Measurements from ENCODE around the gene AOC1.

Gene AOC1

DNA sequence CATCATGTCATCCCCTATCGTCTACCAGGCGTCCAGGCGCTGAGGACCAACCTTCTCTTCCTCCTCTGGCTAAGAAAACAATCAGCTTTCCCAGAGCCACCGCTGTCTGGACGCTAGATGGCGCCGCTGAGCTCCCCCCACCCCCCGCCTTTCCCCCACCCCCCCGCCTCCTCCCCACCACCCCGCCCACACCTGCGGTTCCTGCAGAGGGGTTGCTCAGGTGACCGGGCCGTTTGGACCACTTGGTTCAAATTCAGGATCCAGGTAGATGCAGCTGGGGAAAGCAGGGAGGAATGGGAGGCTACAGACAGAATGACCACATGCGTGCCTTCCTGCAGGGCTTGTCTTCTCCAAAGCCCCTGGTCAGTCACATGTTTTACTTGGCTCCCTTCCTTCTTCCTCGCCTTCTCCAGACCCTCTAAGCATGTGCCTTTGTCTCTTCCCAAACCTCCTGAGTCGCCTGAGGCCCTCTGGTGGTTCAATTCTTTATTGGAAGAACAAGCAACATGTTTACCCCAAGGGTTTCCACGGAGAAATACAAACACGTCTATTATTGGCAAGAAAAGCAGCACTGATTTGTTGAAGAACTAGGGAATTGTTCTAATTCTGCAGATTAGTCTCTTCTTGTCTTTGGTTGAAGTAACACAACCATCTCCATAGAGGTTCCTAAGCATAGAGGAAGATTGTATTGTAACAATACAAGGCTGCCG is 24.7 kb downstream of the AOC1 start:
- H3K4me3 ChIP-seq (ENCODE audit: low read depth, low read length) = peak overlapping the region; percentile 26; the same call in 1 of the 2 replicates
- peak; percentile 62 for DNase-seq (ENCODE audit: low read depth)
- TF ChIP-seq CTCF (IDR thresholded peaks at IDR 0.05; ENCODE audit: control insufficient read depth, extremely low read depth, insufficient read depth) = peak; percentile 76

DNA sequence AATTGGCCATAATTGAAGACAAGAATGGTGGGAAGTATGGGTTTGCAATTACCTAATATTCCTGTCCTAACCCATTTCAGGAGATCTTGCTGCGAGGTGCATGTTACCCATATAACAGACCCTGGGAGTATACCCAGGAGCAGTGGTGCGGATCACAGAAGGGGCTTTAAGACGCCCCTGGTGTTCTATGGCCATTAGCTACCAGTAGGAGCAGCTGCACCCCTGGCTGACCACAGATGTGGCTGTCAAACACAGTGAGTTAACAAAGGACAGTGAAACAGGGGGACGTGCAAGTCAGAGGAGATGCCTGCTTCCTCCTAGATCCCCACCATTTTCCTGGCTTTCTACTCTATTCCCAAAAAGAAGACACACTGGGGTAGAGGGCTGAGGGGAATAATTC is 25.2 kb downstream of the AOC1 start:
- H3K4me3 ChIP-seq (ENCODE audit: low read depth, low read length) = no peak overlapping the region
- TF ChIP-seq CTCF (IDR thresholded peaks at IDR 0.05; ENCODE audit: control insufficient read depth, extremely low read depth, insufficient read depth) = no peak
- no peak for DNase-seq (ENCODE audit: low read depth)

DNA sequence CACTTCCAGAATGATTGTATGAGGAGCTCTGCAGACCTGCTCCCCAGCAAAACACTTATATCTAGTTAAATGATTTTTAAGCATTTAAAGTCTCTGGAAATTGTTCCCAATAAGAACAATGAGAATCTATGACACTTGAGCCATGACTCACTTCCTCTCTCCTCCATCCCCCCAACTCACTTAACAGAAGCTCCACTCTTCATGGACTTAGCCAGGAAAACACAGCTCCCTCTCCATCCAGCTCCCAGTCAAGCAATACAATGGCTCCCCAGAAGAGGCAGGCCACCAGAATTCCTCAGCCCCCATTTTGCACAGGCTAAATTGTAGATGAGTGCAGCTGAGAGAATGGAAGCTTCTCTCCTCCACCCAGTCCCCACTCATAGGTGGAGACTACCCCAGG is 27.0 kb downstream of the AOC1 start:
- no peak for DNase-seq (ENCODE audit: low read depth)
- TF ChIP-seq CTCF (IDR thresholded peaks at IDR 0.05; ENCODE audit: control insufficient read depth, extremely low read depth, insufficient read depth) = no peak
- H3K4me3 ChIP-seq (ENCODE audit: low read depth, low read length) = no peak overlapping the region

- no peak overlapping the region for H3K4me3 ChIP-seq (ENCODE audit: low read depth, low read length)
- no peak for DNase-seq (ENCODE audit: low read depth)
- TF ChIP-seq CTCF (IDR thresholded peaks at IDR 0.05; ENCODE audit: control insufficient read depth, extremely low read depth, insufficient read depth) = no peak
These were observed 28.9 kb downstream of the AOC1 start for GRCh38 chr7:150881189-150881588.

- TF ChIP-seq CTCF (IDR thresholded peaks at IDR 0.05; ENCODE audit: control insufficient read depth, extremely low read depth, insufficient read depth) = no peak
- no peak for DNase-seq (ENCODE audit: low read depth)
- H3K4me3 ChIP-seq (ENCODE audit: low read depth, low read length) = no peak overlapping the region
These were observed 38.7 kb downstream of the AOC1 start for GRCh38 chr7:150890853-150891584.

DNA sequence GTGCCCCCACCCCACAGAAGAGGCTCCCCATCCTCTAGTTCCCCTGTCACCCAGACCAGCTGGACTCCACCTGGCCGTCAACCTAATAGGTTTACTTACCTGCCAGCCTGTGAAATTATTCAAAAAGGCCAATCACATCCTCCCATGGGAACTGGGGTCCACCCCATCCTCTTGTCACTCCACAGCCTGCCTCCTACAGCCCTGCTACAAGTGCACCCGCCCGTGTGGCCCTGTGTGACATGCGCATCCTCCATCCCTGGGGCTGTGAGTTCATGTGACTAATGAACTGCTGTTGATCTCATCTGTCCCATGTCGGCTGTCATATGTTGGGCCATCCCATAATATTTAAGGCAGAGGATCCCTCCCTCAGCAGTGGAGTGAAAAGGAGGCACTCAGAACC is 39.4 kb downstream of the AOC1 start:
- no peak for DNase-seq (ENCODE audit: low read depth)
- H3K4me3 ChIP-seq (ENCODE audit: low read depth, low read length) = no peak overlapping the region
- TF ChIP-seq CTCF (IDR thresholded peaks at IDR 0.05; ENCODE audit: control insufficient read depth, extremely low read depth, insufficient read depth) = no peak

Data from LNCaP clone FGC (cell line).